ENCODE data around the gene DCDC2B.

DCDC2B gene

DNA sequence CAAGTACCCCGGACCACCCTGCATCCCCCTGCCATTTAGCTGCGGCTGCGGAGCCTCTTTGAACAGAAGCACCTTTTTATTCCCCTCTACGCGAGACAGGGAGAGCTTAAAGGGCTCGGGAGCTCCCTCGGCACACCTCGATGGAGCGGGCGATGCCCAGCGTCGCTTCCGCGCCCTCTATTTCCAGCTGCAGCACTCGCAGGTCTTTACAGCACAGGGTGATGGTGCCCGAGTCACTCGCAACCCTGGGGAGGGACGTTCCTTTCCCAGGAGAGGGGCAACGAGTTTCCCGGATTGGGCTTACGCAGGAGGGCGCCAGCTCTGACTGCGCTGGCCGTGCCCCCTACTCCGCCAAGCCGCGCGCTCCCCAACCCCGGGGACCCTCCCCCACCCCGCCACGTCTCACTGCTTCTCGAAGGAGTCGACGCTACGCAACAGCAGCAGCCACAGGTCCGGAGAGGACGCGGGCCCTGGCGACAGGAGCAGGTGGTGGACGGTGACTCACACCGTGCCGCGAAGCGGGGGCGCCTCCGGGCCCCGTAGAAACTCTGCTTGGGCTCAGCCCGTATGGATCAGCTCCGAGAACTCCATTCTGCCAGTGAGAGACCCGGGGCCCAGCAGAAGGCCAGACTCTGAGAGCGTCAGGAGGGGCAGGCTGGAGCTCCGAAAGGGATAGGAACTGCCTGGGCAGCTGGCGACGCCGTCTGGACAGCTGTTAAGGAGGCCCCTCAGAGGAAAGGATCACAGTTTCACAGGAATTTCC is 32.3 kb downstream of the DCDC2B start:
- peak; percentile 67 for ATAC-seq
- no peak for TF ChIP-seq ZFP30 (CRISPR knock-in tag; IDR thresholded peaks at IDR 0.05)
- TF ChIP-seq ESRRG (CRISPR knock-in tag; IDR thresholded peaks at IDR 0.05): no peak
- TF ChIP-seq TOX (CRISPR knock-in tag; IDR thresholded peaks at IDR 0.05; ENCODE audit: borderline replicate concordance): no peak
- TF ChIP-seq, protein P1, sequence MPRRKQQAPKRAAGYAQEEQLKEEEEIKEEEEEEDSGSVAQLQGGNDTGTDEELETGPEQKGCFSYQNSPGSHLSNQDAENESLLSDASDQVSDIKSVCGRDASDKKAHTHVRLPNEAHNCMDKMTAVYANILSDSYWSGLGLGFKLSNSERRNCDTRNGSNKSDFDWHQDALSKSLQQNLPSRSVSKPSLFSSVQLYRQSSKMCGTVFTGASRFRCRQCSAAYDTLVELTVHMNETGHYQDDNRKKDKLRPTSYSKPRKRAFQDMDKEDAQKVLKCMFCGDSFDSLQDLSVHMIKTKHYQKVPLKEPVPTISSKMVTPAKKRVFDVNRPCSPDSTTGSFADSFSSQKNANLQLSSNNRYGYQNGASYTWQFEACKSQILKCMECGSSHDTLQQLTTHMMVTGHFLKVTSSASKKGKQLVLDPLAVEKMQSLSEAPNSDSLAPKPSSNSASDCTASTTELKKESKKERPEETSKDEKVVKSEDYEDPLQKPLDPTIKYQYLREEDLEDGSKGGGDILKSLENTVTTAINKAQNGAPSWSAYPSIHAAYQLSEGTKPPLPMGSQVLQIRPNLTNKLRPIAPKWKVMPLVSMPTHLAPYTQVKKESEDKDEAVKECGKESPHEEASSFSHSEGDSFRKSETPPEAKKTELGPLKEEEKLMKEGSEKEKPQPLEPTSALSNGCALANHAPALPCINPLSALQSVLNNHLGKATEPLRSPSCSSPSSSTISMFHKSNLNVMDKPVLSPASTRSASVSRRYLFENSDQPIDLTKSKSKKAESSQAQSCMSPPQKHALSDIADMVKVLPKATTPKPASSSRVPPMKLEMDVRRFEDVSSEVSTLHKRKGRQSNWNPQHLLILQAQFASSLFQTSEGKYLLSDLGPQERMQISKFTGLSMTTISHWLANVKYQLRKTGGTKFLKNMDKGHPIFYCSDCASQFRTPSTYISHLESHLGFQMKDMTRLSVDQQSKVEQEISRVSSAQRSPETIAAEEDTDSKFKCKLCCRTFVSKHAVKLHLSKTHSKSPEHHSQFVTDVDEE (CRISPR knock-in tag; IDR thresholded peaks at IDR 0.05): no peak

GRCh38 chr1:32242341-32242851 is 33.5 kb downstream of the DCDC2B start:
- TF ChIP-seq ARNTL (CRISPR knock-in tag; IDR thresholded peaks at IDR 0.05; ENCODE audit: borderline replicate concordance, low read depth): no peak
- TF ChIP-seq ZC3H10 (CRISPR knock-in tag; IDR thresholded peaks at IDR 0.05): no peak
- TF ChIP-seq, protein P2, sequence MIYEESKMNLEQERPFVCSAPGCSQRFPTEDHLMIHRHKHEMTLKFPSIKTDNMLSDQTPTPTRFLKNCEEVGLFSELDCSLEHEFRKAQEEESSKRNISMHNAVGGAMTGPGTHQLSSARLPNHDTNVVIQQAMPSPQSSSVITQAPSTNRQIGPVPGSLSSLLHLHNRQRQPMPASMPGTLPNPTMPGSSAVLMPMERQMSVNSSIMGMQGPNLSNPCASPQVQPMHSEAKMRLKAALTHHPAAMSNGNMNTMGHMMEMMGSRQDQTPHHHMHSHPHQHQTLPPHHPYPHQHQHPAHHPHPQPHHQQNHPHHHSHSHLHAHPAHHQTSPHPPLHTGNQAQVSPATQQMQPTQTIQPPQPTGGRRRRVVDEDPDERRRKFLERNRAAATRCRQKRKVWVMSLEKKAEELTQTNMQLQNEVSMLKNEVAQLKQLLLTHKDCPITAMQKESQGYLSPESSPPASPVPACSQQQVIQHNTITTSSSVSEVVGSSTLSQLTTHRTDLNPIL (CRISPR knock-in tag; IDR thresholded peaks at IDR 0.05; ENCODE audit: low read depth): no peak
- no peak for TF ChIP-seq PPARA (CRISPR knock-in tag; IDR thresholded peaks at IDR 0.05; ENCODE audit: borderline replicate concordance)
- TF ChIP-seq ZFP3 (CRISPR knock-in tag; IDR thresholded peaks at IDR 0.05): no peak
- TF ChIP-seq SNAI2 (CRISPR knock-in tag; IDR thresholded peaks at IDR 0.05): no peak
- no peak for TF ChIP-seq ZNF565 (CRISPR knock-in tag; conservative IDR thresholded peaks at IDR 0.05; ENCODE audit: low read depth)
- no peak for TF ChIP-seq TCF4 (CRISPR knock-in tag; IDR thresholded peaks at IDR 0.05; ENCODE audit: borderline replicate concordance)
- no peak for TF ChIP-seq CSRNP3 (CRISPR knock-in tag; IDR thresholded peaks at IDR 0.05)
- TF ChIP-seq, protein P1 (CRISPR knock-in tag; IDR thresholded peaks at IDR 0.05): no peak
- no peak for TF ChIP-seq BACH2 (CRISPR knock-in tag; IDR thresholded peaks at IDR 0.05; ENCODE audit: borderline replicate concordance)
- no peak for TF ChIP-seq ZNF8 (CRISPR knock-in tag; IDR thresholded peaks at IDR 0.05)
- TF ChIP-seq ESRRG (CRISPR knock-in tag; IDR thresholded peaks at IDR 0.05): no peak
- no peak for TF ChIP-seq TOX (CRISPR knock-in tag; IDR thresholded peaks at IDR 0.05; ENCODE audit: borderline replicate concordance)
- no peak for TF ChIP-seq PATZ1 (CRISPR knock-in tag; IDR thresholded peaks at IDR 0.05; ENCODE audit: borderline replicate concordance)
- no peak for TF ChIP-seq OSR1 (CRISPR knock-in tag; IDR thresholded peaks at IDR 0.05)
- ATAC-seq: no peak

DNA sequence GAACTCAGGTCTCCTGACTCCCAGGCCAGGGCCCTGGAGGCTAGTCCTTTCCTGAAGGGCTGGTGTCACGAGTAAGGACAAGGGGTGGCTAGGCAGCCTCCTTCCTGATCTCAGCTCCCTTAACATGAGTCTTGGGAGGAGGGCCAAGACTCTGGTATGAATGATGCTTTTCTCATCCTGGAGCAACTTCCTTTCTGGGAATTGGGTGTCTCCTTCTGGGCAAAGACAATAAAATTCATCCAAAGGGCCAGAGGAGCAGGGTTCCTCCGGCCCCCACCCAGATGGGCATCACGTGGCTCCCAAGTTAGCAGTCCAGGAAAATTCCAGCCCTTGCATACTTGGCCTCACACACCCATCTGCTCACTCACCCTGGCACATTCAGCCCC is 38.0 kb downstream of the DCDC2B start, which contains the start of gene FAM167B:
FAM167B (plus strand) TSS at position 335 of the 386 bp plus-strand sequence. CDS start 200 bp downstream, outside the sequence.
- peak; percentile 49 for ATAC-seq
- TF ChIP-seq ESRRG (CRISPR knock-in tag; IDR thresholded peaks at IDR 0.05) (no peak), ARNTL (CRISPR knock-in tag; IDR thresholded peaks at IDR 0.05; ENCODE audit: borderline replicate concordance, low read depth) (no peak), ZNF8 (CRISPR knock-in tag; IDR thresholded peaks at IDR 0.05) (no peak), RARB (CRISPR knock-in tag; IDR thresholded peaks at IDR 0.05) (no peak), CSDC2 (CRISPR knock-in tag; IDR thresholded peaks at IDR 0.05) (no peak), PPARA (CRISPR knock-in tag; IDR thresholded peaks at IDR 0.05; ENCODE audit: borderline replicate concordance) (no peak), ZNF565 (CRISPR knock-in tag; conservative IDR thresholded peaks at IDR 0.05; ENCODE audit: low read depth) (no peak), PATZ1 (CRISPR knock-in tag; IDR thresholded peaks at IDR 0.05; ENCODE audit: borderline replicate concordance) (no peak), GLIS3 (CRISPR knock-in tag; IDR thresholded peaks at IDR 0.05) (no peak), ZFP3 (CRISPR knock-in tag; IDR thresholded peaks at IDR 0.05) (no peak), ZC3H10 (CRISPR knock-in tag; IDR thresholded peaks at IDR 0.05) (no peak), TCF4 (CRISPR knock-in tag; IDR thresholded peaks at IDR 0.05; ENCODE audit: borderline replicate concordance) (no peak), SNAI2 (CRISPR knock-in tag; IDR thresholded peaks at IDR 0.05) (no peak)
- TF ChIP-seq, protein P2 (CRISPR knock-in tag; IDR thresholded peaks at IDR 0.05; ENCODE audit: low read depth): no peak
